Tibial nerve (tissue), 4 donors: ENCODE results near the gene MED12. TPM values are rescaled to one million over a fixed set of nuclear protein-coding genes. Genes with fewer than 3 reads are reported as not detected.

ENCODE experiments used
- DNase-seq, 2 donors: peaks; one replicate each; pipeline ENCODE4 v3.0.0-alpha.2; 2019; ENCODE audit warnings: low spot score in 2 of 2
- H3K27ac ChIP-seq, 4 donors: fragments of 200-600 bp; sonication (generic) in 3 of 4; one replicate each; pipeline ENCODE4 v1.5.1; 2017 to 2019; ENCODE audit warnings: mild to moderate bottlenecking in 1 of 4
- H3K27me3 ChIP-seq, 2 donors: fragments of 200-600 bp; sonication (generic) in 1 of 2; one replicate each; pipeline versions ENCODE4 v1.5.1 to v1.6.0; 2017 to 2019
- H3K36me3 ChIP-seq, 3 donors: fragments of 200-600 bp; sonication (generic); one replicate each; pipeline ENCODE4 v1.5.1; 2018 to 2019
- H3K4me1 ChIP-seq, 4 donors: fragments of 200-600 bp; sonication (generic) in 3 of 4; one replicate each; pipeline ENCODE4 v1.5.1; 2017 to 2019
- H3K4me3 ChIP-seq, 4 donors: fragments of 200-600 bp; sonication (generic) in 3 of 4; one replicate each; pipeline ENCODE4 v1.5.1; 2017 to 2019; ENCODE audit warnings: mild to moderate bottlenecking in 1 of 4, moderate library complexity in 1 of 4
- H3K9me3 ChIP-seq, 4 donors: fragments of 200-600 bp; sonication (generic) in 3 of 4; one replicate each; pipeline ENCODE4 v1.5.1; 2017 to 2019
- EP300 ChIP-seq, 2 donors: sonication (generic); formaldehyde crosslinking; IDR thresholded peaks; one replicate each; pipeline ENCODE4 v1.6.1; 2017; ENCODE audit warnings: antibody characterized with exemption in 2 of 2, mild to moderate bottlenecking in 1 of 2
- POLR2A ChIP-seq, 2 donors: fragments of 450-650 bp; IDR thresholded peaks; one replicate each; pipeline ENCODE4 v1.6.1; 2017; ENCODE audit warnings: antibody characterized with exemption in 2 of 2, mild to moderate bottlenecking in 2 of 2, moderate library complexity in 2 of 2
- WGBS, 2 donors: methylation state at CpG; one replicate each; pipeline ENCODE4 v1.1.5; 2018; 5-methylcytosine and 5-hydroxymethylcytosine counted together
- total RNA-seq, 4 donors: library from RNA; depleted of rRNA; stranded (reverse); fragments of >200 nt; gene quantifications; one replicate each; pipeline ENCODE4 v1.1.0, GENCODE V29; 2016
- TF ChIP-seq, protein P1 (sequence below), 5 experiments: fragments of 200-600 bp in 3 of 5; fragments of 450-650 bp in 2 of 5; sonication (generic) in 3 of 5; IDR thresholded peaks; one replicate each; pipeline ENCODE4 v1.5.1; 2016 to 2019; ENCODE audit warnings: antibody characterized with exemption in 5 of 5, mild to moderate bottlenecking in 3 of 5, moderate library complexity in 2 of 5

The MED12 gene
- total RNA-seq, 4 donors from 2014 or later, result 30.8 to 65.8 (median 48.3) TPM

DNA sequence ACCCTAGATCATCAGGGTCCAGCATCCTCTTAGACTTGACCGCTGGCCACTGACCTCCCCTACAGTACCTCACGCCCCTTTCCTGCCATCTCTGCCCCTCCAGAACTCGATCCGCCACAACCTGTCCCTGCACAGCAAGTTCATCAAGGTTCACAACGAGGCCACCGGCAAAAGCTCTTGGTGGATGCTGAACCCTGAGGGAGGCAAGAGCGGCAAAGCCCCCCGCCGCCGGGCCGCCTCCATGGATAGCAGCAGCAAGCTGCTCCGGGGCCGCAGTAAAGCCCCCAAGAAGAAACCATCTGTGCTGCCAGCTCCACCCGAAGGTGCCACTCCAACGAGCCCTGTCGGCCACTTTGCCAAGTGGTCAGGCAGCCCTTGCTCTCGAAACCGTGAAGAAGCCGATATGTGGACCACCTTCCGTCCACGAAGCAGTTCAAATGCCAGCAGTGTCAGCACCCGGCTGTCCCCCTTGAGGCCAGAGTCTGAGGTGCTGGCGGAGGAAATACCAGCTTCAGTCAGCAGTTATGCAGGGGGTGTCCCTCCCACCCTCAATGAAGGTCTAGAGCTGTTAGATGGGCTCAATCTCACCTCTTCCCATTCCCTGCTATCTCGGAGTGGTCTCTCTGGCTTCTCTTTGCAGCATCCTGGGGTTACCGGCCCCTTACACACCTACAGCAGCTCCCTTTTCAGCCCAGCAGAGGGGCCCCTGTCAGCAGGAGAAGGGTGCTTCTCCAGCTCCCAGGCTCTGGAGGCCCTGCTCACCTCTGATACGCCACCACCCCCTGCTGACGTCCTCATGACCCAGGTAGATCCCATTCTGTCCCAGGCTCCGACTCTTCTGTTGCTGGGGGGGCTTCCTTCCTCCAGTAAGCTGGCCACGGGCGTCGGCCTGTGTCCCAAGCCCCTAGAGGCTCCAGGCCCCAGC is 17.6 kb upstream of the MED12 start:
- TF ChIP-seq POLR2A (IDR thresholded peaks at IDR 0.05), result no peak
- TF ChIP-seq, protein P1, sequence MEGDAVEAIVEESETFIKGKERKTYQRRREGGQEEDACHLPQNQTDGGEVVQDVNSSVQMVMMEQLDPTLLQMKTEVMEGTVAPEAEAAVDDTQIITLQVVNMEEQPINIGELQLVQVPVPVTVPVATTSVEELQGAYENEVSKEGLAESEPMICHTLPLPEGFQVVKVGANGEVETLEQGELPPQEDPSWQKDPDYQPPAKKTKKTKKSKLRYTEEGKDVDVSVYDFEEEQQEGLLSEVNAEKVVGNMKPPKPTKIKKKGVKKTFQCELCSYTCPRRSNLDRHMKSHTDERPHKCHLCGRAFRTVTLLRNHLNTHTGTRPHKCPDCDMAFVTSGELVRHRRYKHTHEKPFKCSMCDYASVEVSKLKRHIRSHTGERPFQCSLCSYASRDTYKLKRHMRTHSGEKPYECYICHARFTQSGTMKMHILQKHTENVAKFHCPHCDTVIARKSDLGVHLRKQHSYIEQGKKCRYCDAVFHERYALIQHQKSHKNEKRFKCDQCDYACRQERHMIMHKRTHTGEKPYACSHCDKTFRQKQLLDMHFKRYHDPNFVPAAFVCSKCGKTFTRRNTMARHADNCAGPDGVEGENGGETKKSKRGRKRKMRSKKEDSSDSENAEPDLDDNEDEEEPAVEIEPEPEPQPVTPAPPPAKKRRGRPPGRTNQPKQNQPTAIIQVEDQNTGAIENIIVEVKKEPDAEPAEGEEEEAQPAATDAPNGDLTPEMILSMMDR (IDR thresholded peaks at IDR 0.05), result no peak
- TF ChIP-seq EP300 (IDR thresholded peaks at IDR 0.05), result no peak
- no peak for DNase-seq
- Histone ChIP-seq H3K36me3 (no peaks in the 10 kb centered on the region), H3K4me1 (peaks cover 0 to 43% (median 6%) of the 10 kb centered on the region in 4 donors), H3K27me3 (no peaks in the 10 kb centered on the region), H3K4me3 (no peak overlapping the region), H3K27ac (no peak overlapping the region), H3K9me3 (no peaks in the 10 kb centered on the region)
- 72 to 76% methylated on average over 15 to 31 of the region's 31 CpGs for WGBS, 2 donors

- Histone ChIP-seq H3K27me3 (no peaks in the 10 kb centered on the region), H3K4me3 (no peak overlapping the region), H3K36me3 (no peaks in the 10 kb centered on the region), H3K4me1 (peaks cover 0 to 38% (median 4%) of the 10 kb centered on the region in 4 donors), H3K9me3 (no peaks in the 10 kb centered on the region), H3K27ac (no peak overlapping the region)
- no peak for DNase-seq
- TF ChIP-seq, protein P1 (IDR thresholded peaks at IDR 0.05), result no peak
- no peak for TF ChIP-seq POLR2A (IDR thresholded peaks at IDR 0.05)
- no peak for TF ChIP-seq EP300 (IDR thresholded peaks at IDR 0.05)
- WGBS, 2 donors, result 51 to 68% methylated on average over 3 of the region's 3 CpGs
These were observed 16.1 kb upstream of the MED12 start for GRCh38 chrX:71102292-71102691.

DNA sequence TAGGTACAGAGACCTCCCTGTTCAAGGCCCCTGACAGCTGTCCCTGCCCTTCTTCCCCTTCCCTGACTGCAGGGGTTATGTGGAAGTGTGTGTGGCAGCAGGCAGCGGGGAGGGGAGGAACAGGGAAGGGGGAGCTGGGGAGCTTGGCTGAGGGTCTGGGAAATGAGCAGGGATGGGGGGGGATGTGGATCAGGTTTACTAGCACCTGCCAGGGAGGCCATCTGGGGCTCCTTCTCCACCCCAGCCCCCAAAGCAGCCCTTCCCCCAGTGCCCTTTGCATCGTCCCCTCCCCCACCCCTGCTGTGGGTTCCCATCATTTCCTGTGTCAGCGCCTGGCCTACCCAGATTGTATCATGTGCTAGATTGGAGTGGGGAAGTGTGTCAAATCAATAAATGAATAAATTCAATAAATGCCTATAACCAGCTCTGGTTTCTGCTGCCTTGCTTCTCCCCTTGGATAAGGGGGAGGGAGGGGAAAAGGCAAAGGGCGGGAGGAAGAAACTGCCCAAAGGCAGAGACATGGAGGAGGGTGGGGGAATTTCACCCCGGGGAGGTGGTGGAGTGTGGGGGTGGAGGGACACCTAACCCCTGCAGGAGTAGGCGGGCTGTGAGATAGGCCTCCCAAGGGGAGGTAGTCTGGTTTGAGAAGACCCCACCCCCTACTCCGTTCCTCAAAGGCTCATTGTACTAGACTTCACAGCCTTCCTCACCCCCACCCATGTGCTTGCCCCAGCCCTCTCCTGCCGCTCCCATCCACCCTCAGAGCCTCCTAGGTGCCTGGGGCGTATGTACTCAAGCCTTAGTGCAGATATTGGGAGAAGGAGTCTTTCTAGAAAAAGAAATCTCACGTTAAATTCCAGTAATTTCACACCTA is 15.0 kb upstream of the MED12 start:
- no peaks in the 10 kb centered on the region for H3K27me3 ChIP-seq
- TF ChIP-seq, protein P1 (IDR thresholded peaks at IDR 0.05), result no peak
- no peak for TF ChIP-seq EP300 (IDR thresholded peaks at IDR 0.05)
- H3K27ac ChIP-seq, result peak overlapping the region in 3 of 4 donors; percentile 71 to 82 (median 74)
- no peaks in the 10 kb centered on the region for H3K9me3 ChIP-seq
- 12 to 30% methylated on average over 6 to 10 of the region's 10 CpGs for WGBS, 2 donors
- H3K4me3 ChIP-seq, result no peak overlapping the region
- DNase-seq, result no peak
- H3K36me3 ChIP-seq, result no peaks in the 10 kb centered on the region
- peaks cover 0 to 27% (median 3%) of the 10 kb centered on the region in 4 donors for H3K4me1 ChIP-seq

- H3K4me1 ChIP-seq, result peaks cover 0 to 21% (median 3%) of the 10 kb centered on the region in 4 donors
- no peaks in the 10 kb centered on the region for H3K9me3 ChIP-seq
- H3K27ac ChIP-seq, result no peak overlapping the region
- TF ChIP-seq POLR2A (IDR thresholded peaks at IDR 0.05), result no peak
- H3K36me3 ChIP-seq, result no peaks in the 10 kb centered on the region
- 84 to 100% methylated on average over 3 of the region's 3 CpGs for WGBS, 2 donors
- H3K27me3 ChIP-seq, result no peaks in the 10 kb centered on the region
- H3K4me3 ChIP-seq, result no peak overlapping the region
- DNase-seq, result no peak
These were observed 12.8 kb upstream of the MED12 start for GRCh38 chrX:71105628-71106027.

DNA sequence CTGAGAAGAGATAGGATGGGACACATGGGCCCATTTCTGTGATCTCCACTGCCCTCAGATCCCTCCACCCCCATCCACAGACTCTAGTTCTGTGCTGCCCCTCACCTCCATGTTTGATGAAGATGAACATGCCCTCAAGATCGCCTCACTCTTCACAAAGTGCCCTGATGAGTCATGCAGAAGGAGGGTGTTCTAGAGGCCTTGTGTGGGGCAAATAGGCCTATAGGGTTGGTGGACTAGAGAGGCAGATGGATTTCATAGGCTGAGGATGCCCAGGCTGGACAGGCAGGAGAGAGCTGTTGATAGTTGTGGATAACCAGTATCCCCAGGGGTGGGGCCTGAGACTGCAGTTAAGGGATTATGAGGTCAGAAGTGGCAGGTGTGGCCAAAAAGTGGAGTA is 12.0 kb upstream of the MED12 start, which contains the start of gene CXorf65:
Gene CXorf65, minus strand, starts transcription at position 314 of the 400 bp plus-strand sequence. Its CDS starts 184 bp downstream, at position 130.
- no peaks in the 10 kb centered on the region for H3K27me3 ChIP-seq
- no peak within 1 kb of the TSS for H3K27ac ChIP-seq
- no peaks in the 10 kb centered on the region for H3K36me3 ChIP-seq
- H3K9me3 ChIP-seq, result no peaks in the 10 kb centered on the region
- peaks cover 0 to 21% (median 3%) of the 10 kb centered on the region in 4 donors for H3K4me1 ChIP-seq
- no peak for DNase-seq
- H3K4me3 ChIP-seq, result no peak within 1 kb of the TSS
- TF ChIP-seq POLR2A (IDR thresholded peaks at IDR 0.05), result no peak
- TF ChIP-seq, protein P1 (IDR thresholded peaks at IDR 0.05), result no peak
- no peak for TF ChIP-seq EP300 (IDR thresholded peaks at IDR 0.05)
- 63 to 82% methylated on average over 1 of the region's 1 CpG for WGBS, 2 donors
